SK-N-MC (cell line): ENCODE results near the gene SPAG17.

Source experiments
- EZH2 ChIP-seq: fragments of 200-600 bp; sonication (generic); IDR thresholded peaks from one replicate; pipeline ENCODE4 v1.6.1; 2017; ENCODE audit warnings: antibody characterized with exemption
- FOXP2 ChIP-seq: optimal IDR thresholded peaks from 2 replicates; pipeline ENCODE3; 2011; ENCODE audit warnings: mild to moderate bottlenecking, moderate library complexity; ENCODE audit not compliant: insufficient read depth; ENCODE audit errors: extremely low read length, control extremely low read depth
- POLR2AphosphoS5 ChIP-seq: IDR thresholded peaks from 2 replicates; pipeline ENCODE4 v1.6.1; 2012; ENCODE audit warnings: mild to moderate bottlenecking, low read depth, low read length, borderline replicate concordance

DNA sequence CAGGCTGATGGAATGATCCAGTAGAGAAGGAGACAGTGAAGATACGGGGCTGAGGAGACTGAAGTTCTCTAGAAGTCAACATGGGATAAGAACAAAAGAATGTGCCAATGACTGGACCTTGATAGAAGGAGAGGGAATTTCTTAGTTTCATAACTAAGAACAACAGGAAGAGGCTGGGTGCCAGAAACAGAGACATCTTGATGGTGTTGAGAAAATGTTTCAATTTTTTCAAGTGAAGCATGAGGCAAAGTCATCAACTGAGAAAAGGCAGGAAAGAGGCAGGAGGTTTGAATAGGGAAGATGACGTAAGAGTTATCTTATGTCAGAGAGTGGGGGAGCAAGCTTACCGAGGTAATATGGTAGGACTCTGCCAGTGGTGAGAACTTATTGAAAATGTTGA, 80.1 kb downstream of the SPAG17 start:
- TF ChIP-seq EZH2, result no peak
- no peak for TF ChIP-seq POLR2AphosphoS5
- no peak for TF ChIP-seq FOXP2
